C4-2B (cell line): Measurements from ENCODE around the gene RNU6-1.

Experiments used
- H3K27ac ChIP-seq: fragments of 450-650 bp; 2 replicates; pipeline ENCODE4 v1.5.1; 2017
- ZFX ChIP-seq: fragments of 450-650 bp; IDR thresholded peaks from 2 replicates; pipeline ENCODE4 v1.6.1; 2017
- TF ChIP-seq, protein P1 (sequence below): fragments of 450-650 bp; conservative IDR thresholded peaks from 2 replicates; pipeline ENCODE4 v1.5.1; 2017; ENCODE audit warnings: mild to moderate bottlenecking

RNU6-1 gene

DNA sequence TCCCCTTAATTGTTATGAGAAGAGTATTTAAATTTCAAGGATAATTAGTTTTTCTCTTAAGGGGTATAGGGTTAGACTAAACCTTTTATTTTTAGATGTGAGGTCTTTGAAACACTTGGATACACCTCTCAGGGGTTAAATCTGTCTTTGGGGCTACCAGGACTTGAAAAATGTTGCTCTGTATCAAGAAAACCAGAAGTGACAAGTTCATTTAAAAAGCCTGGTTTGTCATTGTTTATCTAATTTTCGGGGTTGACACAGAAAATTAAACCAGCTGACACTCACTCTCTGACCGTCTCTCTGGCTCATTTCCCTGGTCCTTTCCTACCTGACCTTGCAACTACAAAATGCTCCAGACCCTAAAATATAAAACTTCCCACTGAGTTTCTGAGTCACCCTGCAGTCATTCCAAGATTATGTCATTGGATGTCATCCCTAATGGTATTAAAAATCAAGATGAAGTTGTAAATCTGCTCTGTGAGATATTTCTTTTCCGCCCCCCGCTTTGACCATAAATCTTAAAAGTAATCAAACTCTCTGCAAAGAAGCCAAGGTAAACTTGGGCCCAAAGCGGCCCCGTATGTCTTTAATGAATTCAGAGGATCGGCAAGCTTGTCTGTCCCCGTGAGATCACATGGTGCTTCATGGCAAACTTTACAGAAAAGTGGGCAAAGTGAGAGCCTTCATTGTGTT lies 47.4 kb downstream of the RNU6-1 start:
- H3K27ac ChIP-seq: no peak overlapping the region
- no peak for TF ChIP-seq ZFX
- TF ChIP-seq, protein P1, sequence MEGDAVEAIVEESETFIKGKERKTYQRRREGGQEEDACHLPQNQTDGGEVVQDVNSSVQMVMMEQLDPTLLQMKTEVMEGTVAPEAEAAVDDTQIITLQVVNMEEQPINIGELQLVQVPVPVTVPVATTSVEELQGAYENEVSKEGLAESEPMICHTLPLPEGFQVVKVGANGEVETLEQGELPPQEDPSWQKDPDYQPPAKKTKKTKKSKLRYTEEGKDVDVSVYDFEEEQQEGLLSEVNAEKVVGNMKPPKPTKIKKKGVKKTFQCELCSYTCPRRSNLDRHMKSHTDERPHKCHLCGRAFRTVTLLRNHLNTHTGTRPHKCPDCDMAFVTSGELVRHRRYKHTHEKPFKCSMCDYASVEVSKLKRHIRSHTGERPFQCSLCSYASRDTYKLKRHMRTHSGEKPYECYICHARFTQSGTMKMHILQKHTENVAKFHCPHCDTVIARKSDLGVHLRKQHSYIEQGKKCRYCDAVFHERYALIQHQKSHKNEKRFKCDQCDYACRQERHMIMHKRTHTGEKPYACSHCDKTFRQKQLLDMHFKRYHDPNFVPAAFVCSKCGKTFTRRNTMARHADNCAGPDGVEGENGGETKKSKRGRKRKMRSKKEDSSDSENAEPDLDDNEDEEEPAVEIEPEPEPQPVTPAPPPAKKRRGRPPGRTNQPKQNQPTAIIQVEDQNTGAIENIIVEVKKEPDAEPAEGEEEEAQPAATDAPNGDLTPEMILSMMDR: no peak

- no peak overlapping the region for H3K27ac ChIP-seq
- no peak for TF ChIP-seq ZFX
- TF ChIP-seq, protein P1: no peak
Observed at GRCh38 chr15:67790610-67791319, 49.1 kb downstream of the RNU6-1 start.
